Dermis blood vessel endothelial cell (primary cell): Measurements from ENCODE around the gene RAD51B. TPM values are rescaled to one million over a fixed set of nuclear protein-coding genes. Genes with fewer than 3 reads are reported as not detected.

Experiments
- DNase-seq: peaks from one replicate; pipeline ENCODE4 v3.0.0; 2010
- total RNA-seq: library from RNA; depleted of rRNA; stranded (reverse); fragments of >200 nt; gene quantifications from 2 replicates; pipeline ENCODE4 v1.2.3, GENCODE V29; 2014

The RAD51B gene
- total RNA-seq, 1 donor from 2014 or later, result 22.8 TPM

DNA sequence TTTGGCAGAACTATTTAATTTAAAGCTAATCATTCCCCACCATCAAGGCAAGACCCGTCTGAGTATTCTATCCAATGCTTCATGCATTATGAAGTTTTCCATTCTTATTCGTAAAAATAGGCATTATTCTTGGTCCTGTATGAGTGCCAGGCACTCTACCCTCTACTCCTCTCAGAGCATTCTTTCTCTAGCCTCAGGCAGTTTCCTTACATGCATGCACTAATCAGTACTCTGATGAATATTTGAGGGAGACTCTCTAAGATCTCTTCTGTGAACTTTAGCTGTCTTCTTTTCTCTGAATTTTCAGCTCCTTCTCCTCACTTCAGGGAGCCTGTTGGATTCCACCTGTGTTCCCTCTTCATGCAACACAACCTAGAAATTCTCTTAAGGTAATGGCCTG, 334.7 kb downstream of the RAD51B start:
- DNase-seq, result no peak

DNA sequence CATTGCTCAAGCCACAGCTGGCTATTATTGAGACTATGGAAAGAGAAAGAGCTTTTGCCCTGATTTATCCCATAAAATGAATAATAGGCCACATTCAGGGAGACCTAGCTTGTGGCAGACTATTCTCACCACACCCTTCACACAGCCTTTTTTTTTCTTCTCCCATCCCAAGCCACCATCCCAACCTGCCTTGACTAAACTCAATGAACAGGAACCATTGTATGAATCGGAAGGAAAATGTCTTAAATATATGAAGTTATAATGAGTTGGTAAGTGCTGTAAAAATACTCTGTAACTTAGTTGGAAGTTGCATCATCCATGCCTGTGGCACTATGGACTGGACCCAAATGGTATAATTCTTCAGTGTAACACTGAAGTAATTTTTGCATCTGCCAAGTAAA, 338.4 kb downstream of the RAD51B start:
- no peak for DNase-seq

GRCh38 chr14:68158640-68159039, 339.1 kb downstream of the RAD51B start:
- no peak for DNase-seq

DNA sequence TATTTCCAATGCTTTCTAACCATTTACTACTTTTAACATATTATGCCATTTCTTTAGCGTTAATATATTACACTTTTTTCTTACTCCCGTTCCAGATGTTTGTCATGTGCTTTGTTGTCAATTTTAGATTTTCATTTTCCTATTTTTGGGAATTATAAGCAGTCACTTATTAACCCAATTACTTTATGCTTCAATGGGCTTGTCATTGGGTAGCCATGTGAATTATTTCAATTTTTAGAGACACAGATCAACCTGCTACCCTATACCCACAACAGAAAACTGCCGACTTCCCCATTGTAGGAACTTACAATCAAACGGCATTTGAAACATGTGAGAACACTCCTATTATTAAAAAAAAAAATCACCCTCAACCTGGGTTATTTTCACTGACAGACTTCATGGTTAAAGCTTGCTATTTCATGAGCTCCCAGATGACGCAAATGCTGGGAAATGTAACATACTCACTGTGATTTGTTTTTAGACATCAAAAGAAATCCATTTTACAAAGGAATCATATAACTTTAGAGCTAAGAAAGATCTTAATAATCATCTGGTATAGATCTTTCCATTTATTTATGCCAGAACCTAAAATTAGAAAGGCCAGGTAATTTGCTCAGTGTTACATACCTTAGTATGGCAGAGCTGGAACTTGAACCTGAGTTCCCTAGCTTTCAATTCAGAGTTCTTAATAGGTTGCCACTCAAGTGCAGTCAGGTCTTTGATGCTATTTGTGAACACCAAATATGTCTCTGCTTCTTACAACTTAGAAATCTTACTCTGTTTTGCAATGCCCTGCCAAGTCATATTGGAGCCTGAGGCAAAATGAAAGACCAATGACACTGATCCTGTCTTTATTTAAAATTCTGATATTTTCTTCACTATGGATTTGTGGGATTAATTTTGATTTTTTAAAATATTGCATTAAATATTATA, 340.4 kb downstream of the RAD51B start:
- no peak for DNase-seq

GRCh38 chr14:68160779-68161546, 341.4 kb downstream of the RAD51B start:
- peak; percentile 62 for DNase-seq

DNA sequence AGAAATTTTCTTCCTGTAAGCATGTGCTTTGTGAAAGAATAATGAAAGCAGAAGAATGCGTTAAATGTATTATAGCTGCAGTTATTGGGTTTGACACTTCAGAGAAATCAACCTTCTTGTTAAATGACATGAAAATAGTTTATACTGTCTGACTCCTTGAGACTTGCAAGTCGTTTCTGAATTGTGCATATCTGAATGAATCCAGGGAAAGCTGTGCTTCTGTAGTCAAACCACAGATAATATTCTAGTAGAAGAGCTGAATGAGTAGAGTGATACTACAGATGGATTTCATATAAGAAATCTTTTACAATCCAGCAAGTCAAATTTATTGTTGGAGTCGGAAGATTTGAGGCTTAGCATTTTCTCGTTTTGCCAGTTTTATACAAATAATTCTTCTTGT, 343.3 kb downstream of the RAD51B start:
- DNase-seq, result no peak

- DNase-seq, result no peak
Measured at GRCh38 chr14:68164711-68165113, 345.1 kb downstream of the RAD51B start.

DNA sequence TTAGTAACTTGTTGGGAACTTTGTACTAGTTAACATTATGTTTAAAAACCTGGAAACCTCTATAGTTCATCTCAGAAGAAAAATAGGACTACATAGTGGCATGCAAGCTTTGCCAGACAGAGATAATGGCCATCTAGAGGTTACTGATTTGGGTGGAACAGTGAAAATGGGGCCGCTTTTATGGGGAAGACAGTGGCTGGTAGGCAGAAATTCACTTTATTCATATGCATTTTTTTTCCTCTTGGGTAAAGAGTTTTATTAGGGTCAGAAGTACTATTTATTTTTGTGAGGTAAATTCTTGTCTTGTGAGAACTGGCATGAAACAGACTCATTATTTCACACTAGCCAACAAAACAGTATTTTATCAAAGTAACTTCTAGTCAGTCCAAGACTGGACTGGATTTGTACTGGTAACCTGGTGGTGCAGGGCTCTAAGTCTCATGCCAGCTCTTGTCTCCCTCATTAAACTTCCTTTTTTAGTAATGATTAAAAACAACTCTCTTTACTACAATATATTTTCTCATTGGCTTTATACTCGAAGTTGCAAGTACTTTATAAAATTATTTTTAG, 345.8 kb downstream of the RAD51B start:
- no peak for DNase-seq

- no peak for DNase-seq
Measured at GRCh38 chr14:68166731-68167382, 347.3 kb downstream of the RAD51B start.

DNA sequence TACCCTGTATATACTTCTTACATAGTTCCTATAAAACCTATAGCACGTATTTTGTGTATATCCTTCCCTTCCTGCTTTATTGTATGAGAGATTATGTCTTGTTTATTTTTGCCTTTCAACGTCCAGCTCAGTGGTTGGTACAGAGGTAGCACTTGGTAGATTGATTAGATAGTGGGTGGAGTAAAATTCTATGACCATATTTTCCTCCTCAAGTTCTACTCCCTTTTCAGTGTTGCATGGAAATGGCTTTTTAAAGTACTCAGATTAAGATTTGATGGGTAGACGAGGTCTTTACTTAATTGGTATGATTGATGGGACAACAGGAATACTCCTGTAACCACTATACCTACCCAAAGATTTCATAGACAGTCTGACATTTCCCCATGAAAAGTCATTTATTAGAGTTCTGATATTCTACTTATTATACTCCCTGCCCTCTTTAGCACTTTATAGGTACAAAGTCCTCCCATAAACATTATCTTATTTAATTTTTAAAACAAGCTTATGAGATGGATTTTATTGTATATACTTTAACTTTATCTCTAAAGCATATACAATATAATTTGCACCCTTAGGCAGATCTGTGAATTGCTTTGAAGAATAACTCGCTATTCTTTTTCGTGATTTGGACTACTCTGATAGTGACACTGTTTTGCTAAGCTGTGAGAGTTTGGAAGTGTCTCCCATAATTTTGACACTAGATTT, 348.0 kb downstream of the RAD51B start:
- DNase-seq, result no peak

DNA sequence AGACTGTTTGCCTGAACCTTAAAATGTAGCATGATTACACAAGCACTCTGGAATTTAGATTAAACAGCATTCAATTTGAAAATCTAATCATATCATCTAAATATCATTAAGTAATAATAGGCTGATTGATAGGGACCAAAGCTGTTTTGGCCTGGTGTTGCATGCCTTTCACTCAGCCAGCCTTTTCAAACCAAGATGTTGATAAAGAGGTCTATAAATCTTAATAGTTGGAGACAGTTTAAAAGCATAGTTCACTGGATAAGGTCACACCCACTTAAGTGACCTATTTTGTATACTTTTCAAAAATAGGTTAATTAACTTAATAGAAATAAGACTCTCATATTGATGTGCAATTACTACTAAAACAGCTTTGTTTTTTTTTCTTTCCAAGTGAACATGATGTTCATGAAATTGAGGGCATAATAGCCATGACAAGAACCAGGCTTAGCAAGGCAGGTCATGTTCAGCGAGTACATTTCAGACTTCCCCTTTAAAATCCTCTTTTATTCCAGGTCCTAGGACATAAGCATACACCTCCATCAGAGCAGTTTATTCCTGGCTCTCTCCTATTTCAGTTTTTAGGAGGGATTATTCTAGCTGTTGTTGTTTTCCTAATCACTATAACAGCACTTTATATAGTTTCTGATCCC, 349.0 kb downstream of the RAD51B start:
- DNase-seq, result no peak

DNA sequence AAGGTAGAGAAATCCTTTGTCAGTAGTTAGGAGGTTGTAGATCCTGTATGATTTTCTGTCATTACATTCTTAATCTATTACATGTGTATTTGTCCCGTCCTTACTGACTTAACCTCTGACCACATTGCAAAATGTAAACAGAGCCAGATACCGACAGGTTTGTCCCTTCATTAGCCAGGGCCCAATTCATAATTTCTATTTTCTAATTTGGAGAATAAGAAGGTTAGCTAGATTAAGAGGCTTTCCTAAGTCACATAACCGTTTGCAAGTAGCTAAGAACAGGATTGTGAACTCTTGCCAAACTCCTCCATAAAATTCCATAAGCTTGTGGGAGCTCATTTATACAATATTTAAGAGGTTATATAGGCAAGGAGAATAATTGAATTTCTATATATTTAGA, 352.6 kb downstream of the RAD51B start:
- DNase-seq, result no peak

GRCh38 chr14:68172627-68173026, 353.0 kb downstream of the RAD51B start:
- peak; percentile 46 for DNase-seq

- DNase-seq, result no peak
Measured at GRCh38 chr14:68173227-68173972, 353.8 kb downstream of the RAD51B start.

DNA sequence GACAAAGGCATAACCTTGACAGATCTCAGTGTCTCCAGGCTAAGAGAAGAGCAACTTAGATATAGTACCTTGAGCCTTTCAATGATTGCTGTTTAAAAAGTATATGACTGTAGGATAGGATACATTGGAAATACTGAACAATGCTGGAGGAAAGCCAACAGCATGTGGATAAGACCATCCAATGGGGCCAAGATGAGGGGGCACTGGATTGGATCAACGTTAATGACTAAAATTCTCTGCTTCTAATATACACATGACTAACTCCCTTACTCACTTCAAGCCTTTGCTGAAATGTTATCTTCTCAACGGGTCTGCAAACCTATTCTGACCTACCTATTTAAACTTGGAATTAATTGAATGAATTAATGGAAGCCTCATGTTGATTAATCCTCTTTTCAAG, 354.9 kb downstream of the RAD51B start:
- peak; percentile 13 for DNase-seq

DNA sequence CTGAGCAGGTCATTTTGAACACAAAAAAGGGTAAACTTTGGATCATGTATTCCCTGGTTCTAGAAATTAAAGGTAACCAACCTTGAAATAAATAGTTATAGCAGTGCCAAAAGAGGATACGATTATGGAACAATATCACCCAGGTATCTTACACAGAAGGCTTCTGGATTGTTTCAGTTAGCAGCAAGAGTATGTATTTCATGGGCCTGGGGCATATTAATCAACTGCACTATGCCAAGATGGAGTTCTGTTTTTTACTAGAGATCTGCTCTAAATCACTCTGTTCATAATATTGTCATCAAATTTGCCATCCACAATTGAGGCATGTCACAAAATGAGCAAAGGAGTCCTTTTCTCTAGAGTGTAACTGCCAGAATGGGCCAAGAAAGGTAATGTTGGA, 357.1 kb downstream of the RAD51B start:
- DNase-seq, result no peak

GRCh38 chr14:68177728-68178127, 358.1 kb downstream of the RAD51B start:
- no peak for DNase-seq

GRCh38 chr14:68178282-68178681, 358.7 kb downstream of the RAD51B start:
- DNase-seq, result no peak

GRCh38 chr14:68181519-68182326, 362.1 kb downstream of the RAD51B start:
- peak; percentile 48 for DNase-seq

GRCh38 chr14:68182492-68182891, 362.9 kb downstream of the RAD51B start:
- DNase-seq, result no peak
